Endodermal cell (in vitro differentiated cells): ENCODE measurements around the gene PIF1. TPM values are rescaled to one million over a fixed set of nuclear protein-coding genes. Genes with fewer than 3 reads are reported as not detected.
A peak's percentile ranks its signal among the peaks of the same experiment; 100 is the strongest.

Experiments
- DNase-seq: peaks from one replicate; pipeline ENCODE4 v3.0.0-alpha.2; 2017
- H3K27ac ChIP-seq: 2 replicates; pipeline ENCODE4 v1.5.1; 2013; ENCODE audit warnings: mild to moderate bottlenecking, low read depth, low read length, moderate library complexity
- H3K27me3 ChIP-seq: 2 replicates; pipeline ENCODE4 v1.6.1; 2013; ENCODE audit warnings: mild to moderate bottlenecking, low read length, moderate library complexity; ENCODE audit not compliant: insufficient read depth, control insufficient read depth, poor library complexity, severe bottlenecking
- H3K36me3 ChIP-seq: 2 replicates; pipeline ENCODE4 v1.7.0; 2013; ENCODE audit warnings: mild to moderate bottlenecking, low read length, moderate library complexity; ENCODE audit not compliant: control insufficient read depth, insufficient read depth
- H3K4me1 ChIP-seq: one replicate; pipeline ENCODE4 v1.7.0; 2013; ENCODE audit warnings: low read length; ENCODE audit not compliant: control insufficient read depth, insufficient read depth
- H3K4me3 ChIP-seq: 2 replicates; pipeline ENCODE4 v1.5.1; 2013; ENCODE audit warnings: mild to moderate bottlenecking, low read length, moderate library complexity
- H3K9ac ChIP-seq: 2 replicates; pipeline ENCODE4 v1.6.1; 2013; ENCODE audit warnings: mild to moderate bottlenecking, low read length, moderate library complexity; ENCODE audit not compliant: poor library complexity, severe bottlenecking; ENCODE audit errors: extremely low read depth
- H3K9me3 ChIP-seq: 2 replicates; pipeline ENCODE4 v1.6.1; 2013; ENCODE audit warnings: mild to moderate bottlenecking, low read length, moderate library complexity; ENCODE audit not compliant: control insufficient read depth
- H3K27ac Mint-ChIP-seq: 2 replicates; pipeline ENCODE4 v1.8.0; 2020; ENCODE audit warnings: mixed read lengths
- H3K27me3 Mint-ChIP-seq: 2 replicates; pipeline ENCODE4 v1.8.0; 2021; ENCODE audit warnings: mild to moderate bottlenecking, mixed read lengths; ENCODE audit not compliant: insufficient read depth
- H3K36me3 Mint-ChIP-seq: 2 replicates; pipeline ENCODE4 v1.8.0; 2020; ENCODE audit warnings: low read depth, mixed read lengths
- H3K4me1 Mint-ChIP-seq: 2 replicates; pipeline ENCODE4 v1.8.0; 2020; ENCODE audit warnings: mixed read lengths
- H3K4me3 Mint-ChIP-seq: 2 replicates; pipeline ENCODE4 v1.8.0; 2020; ENCODE audit warnings: mild to moderate bottlenecking, moderate library complexity, mixed read lengths
- H3K9me3 Mint-ChIP-seq: 2 replicates; pipeline ENCODE4 v1.8.0; 2020; ENCODE audit warnings: mild to moderate bottlenecking, mixed read lengths
- CTCF ChIP-seq: fragments of 200-600 bp; sonication (generic); conservative IDR thresholded peaks from 2 replicates; pipeline ENCODE4 v1.5.0; 2021; ENCODE audit warnings: antibody characterized with exemption, mild to moderate bottlenecking
- WGBS, 2 experiments: methylation state at CpG; one replicate each; pipeline versions ENCODE4 v1.1.5 to v1.1.7; 2013; ENCODE audit warnings: missing lambda C conversion rate in 2 of 2, mixed read lengths in 1 of 2; ENCODE audit not compliant: insufficient coverage in 1 of 2, insufficient read length in 1 of 2; 5-methylcytosine and 5-hydroxymethylcytosine counted together
- total RNA-seq, 2 donors: library from RNA; stranded (reverse); fragmentation: NEBNext Ultra II Directional in 1 of 2; extraction: Animal tissue kit (Norgen Biotek cat#: 25700) in 1 of 2; gene quantifications; 2 replicates in 1 of 2; 3 replicates in 1 of 2; pipeline ENCODE4 v1.2.1, GENCODE V29; 2021

Gene PIF1
- total RNA-seq, 2 donors from 2014 or later: 60.7 to 64.6 TPM

DNA sequence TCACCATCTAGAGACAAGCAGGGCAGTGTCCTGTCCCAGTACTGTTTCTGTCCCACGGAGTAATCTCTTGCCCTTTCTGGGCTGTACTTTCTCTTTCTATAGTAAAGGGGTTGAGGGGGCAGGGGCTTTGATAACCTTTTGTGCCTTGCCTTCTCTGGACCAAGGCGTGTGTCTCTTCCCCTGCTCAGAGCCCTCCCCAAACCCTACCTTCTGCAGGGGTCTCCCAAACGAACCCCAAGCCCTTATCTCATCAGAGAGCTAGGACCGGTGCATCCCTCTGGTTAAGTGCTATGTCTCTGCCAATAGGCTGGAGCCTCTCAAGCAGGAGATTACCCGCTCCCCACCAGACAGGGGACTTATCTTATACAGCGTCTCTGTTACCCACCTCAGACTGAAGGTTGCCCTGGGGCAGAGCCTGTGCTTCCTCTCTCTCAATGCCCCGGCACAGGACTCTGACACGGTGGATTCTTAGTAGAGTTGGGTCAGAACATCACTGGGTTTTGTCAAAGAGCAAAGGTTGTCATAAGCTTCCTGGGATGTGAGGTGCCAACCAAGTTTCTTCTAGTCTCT lies 19.2 kb upstream of the PIF1 start:
- Mint-ChIP-seq H3K4me1 (peaks cover 31% of the 10 kb centered on the region), H3K27me3 (no peaks in the 10 kb centered on the region), H3K27ac (no peak overlapping the region), H3K36me3 (peaks cover 15% of the 10 kb centered on the region), H3K4me3 (no peak overlapping the region), H3K9me3 (no peaks in the 10 kb centered on the region)
- Histone ChIP-seq H3K36me3 (peaks cover 3% of the 10 kb centered on the region), H3K4me3 (no peak overlapping the region), H3K27ac (no peak overlapping the region), H3K4me1 (peaks cover 3% of the 10 kb centered on the region), H3K27me3 (no peaks in the 10 kb centered on the region), H3K9me3 (no peaks in the 10 kb centered on the region), H3K9ac (no peak overlapping the region)
- 79 to 80% methylated on average over 6 to 8 of the region's 8 CpGs for WGBS, 2 experiments
- peak; percentile 46 for DNase-seq
- no peak for TF ChIP-seq CTCF

- 91 to 93% methylated on average over 3 to 4 of the region's 4 CpGs for WGBS, 2 experiments
- H3K4me3 ChIP-seq: no peak overlapping the region
- H3K4me1 Mint-ChIP-seq: peaks cover 31% of the 10 kb centered on the region
Observed at GRCh38 chr15:64843991-64844390, 18.5 kb upstream of the PIF1 start.

DNA sequence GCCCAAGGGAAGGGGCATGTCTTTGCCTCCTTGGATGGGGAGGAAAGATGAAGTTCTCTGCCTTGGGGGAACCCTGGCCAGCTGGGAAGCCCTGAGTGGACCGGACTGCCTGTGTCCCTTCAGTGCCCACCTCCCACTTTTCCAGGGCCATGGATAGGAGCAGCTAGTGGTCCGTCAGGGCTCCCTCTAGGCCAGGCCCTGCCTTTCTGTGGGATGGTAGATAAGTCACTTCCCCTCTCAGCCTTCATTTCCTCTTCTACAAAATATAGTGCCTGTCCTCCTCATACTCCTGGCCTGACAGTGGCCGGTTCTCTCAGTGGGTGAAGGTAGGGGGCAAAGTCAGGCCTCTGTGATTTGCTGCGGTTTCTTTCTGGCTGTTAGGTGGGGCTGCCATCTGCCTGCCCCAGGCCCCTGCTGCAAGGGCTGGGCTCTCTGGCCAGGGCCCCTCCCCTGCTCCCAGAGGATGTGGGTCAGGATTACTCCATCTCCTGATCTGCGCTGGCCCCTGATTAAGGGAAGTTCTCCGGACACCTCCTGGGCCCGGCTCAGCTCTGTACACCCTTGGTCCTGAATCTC lies 17.6 kb upstream of the PIF1 start:
- Histone ChIP-seq H3K9me3 (no peaks in the 10 kb centered on the region), H3K4me1 (peaks cover 3% of the 10 kb centered on the region), H3K4me3 (peak overlapping the region; percentile 94), H3K27me3 (no peaks in the 10 kb centered on the region), H3K36me3 (no peaks in the 10 kb centered on the region), H3K9ac (peak overlapping the region; percentile 69), H3K27ac (peak overlapping the region; percentile 29)
- Mint-ChIP-seq H3K9me3 (no peaks in the 10 kb centered on the region), H3K4me3 (peak overlapping the region; percentile 85), H3K36me3 (peaks cover 6% of the 10 kb centered on the region), H3K27ac (no peak overlapping the region), H3K4me1 (peaks cover 31% of the 10 kb centered on the region), H3K27me3 (no peaks in the 10 kb centered on the region)
- DNase-seq: peak; percentile 67
- WGBS, 2 experiments: 62 to 78% methylated on average over 4 to 7 of the region's 7 CpGs
- TF ChIP-seq CTCF: no peak

More at GRCh38 chr15:64843991-64844390, 18.5 kb upstream of the PIF1 start:
- Histone ChIP-seq H3K9me3 (no peaks in the 10 kb centered on the region), H3K9ac (no peak overlapping the region), H3K27ac (no peak overlapping the region), H3K4me1 (peaks cover 3% of the 10 kb centered on the region), H3K27me3 (no peaks in the 10 kb centered on the region), H3K36me3 (no peaks in the 10 kb centered on the region)
- Mint-ChIP-seq H3K4me3 (peak overlapping the region; percentile 85), H3K27me3 (no peaks in the 10 kb centered on the region), H3K9me3 (no peaks in the 10 kb centered on the region), H3K27ac (peak overlapping the region; percentile 10), H3K36me3 (peaks cover 12% of the 10 kb centered on the region)
- no peak for TF ChIP-seq CTCF
- DNase-seq: peak; percentile 39
